HepG2 (cell line): ENCODE results near the gene RETN. TPM values are rescaled to one million over a fixed set of nuclear protein-coding genes. Genes with fewer than 3 reads are reported as not detected.
A peak's percentile ranks its signal among the peaks of the same experiment; 100 is the strongest.

Source experiments
- CCAR2 ChIP-seq: fragments of 200-400 bp; formaldehyde crosslinking; optimal IDR thresholded peaks from 2 replicates; pipeline ENCODE3; 2018; ENCODE audit warnings: low read depth, mild to moderate bottlenecking, low read length, moderate library complexity
- ELF1 ChIP-seq: sonication (generic); formaldehyde crosslinking; IDR thresholded peaks from 2 replicates; pipeline ENCODE4 v1.4.0; 2020; ENCODE audit warnings: missing genetic modification reagents
- ELF4 ChIP-seq: sonication (generic); formaldehyde crosslinking; IDR thresholded peaks from 2 replicates; pipeline ENCODE4 v1.5.0; 2020; ENCODE audit warnings: missing genetic modification reagents, mild to moderate bottlenecking, moderate library complexity, borderline replicate concordance
- ERF ChIP-seq: IDR thresholded peaks from 2 replicates; pipeline ENCODE4 v1.6.1; 2018; ENCODE audit warnings: missing biosample characterization, missing genetic modification reagents
- FOXP4 ChIP-seq: sonication (generic); formaldehyde crosslinking; IDR thresholded peaks from 2 replicates; pipeline ENCODE4 v1.4.0; 2020; ENCODE audit warnings: missing genetic modification reagents
- JUND ChIP-seq: sonication (generic); formaldehyde crosslinking; IDR thresholded peaks from 2 replicates; pipeline ENCODE4 v1.8.0; 2022; ENCODE audit warnings: mild to moderate bottlenecking, missing genetic modification reagents
- KDM2A ChIP-seq: sonication (generic); formaldehyde crosslinking; IDR thresholded peaks from 2 replicates; pipeline ENCODE4 v1.4.0; 2020; ENCODE audit warnings: low read depth, missing genetic modification reagents, borderline replicate concordance
- NFE2L2 ChIP-seq: fragments of 150-350 bp; IDR thresholded peaks from 2 replicates; pipeline ENCODE4 v1.6.1; 2014; ENCODE audit warnings: low read length
- PHF8 ChIP-seq: sonication (generic); formaldehyde crosslinking; IDR thresholded peaks from 2 replicates; pipeline ENCODE4 v1.5.0; 2020; ENCODE audit warnings: missing genetic modification reagents
- POGZ ChIP-seq: sonication (generic); formaldehyde crosslinking; IDR thresholded peaks from 2 replicates; pipeline ENCODE4 v1.4.0; 2020; ENCODE audit warnings: mild to moderate bottlenecking, missing genetic modification reagents
- SP140L ChIP-seq: sonication (generic); formaldehyde crosslinking; IDR thresholded peaks from 2 replicates; pipeline ENCODE4 v1.4.0; 2020; ENCODE audit warnings: missing genetic modification reagents, borderline replicate concordance
- STAG1 ChIP-seq: sonication (generic); formaldehyde crosslinking; IDR thresholded peaks from 2 replicates; pipeline ENCODE4 v1.4.0; 2020; ENCODE audit warnings: missing genetic modification reagents
- ZBTB2 ChIP-seq: sonication (generic); formaldehyde crosslinking; IDR thresholded peaks from 2 replicates; pipeline ENCODE4 v1.8.0; 2022; ENCODE audit warnings: low read depth, missing genetic modification reagents
- ZFP90 ChIP-seq: sonication (generic); formaldehyde crosslinking; IDR thresholded peaks from 2 replicates; pipeline ENCODE4 v1.8.0; 2022; ENCODE audit warnings: missing genetic modification reagents, mild to moderate bottlenecking, inconsistent platforms, borderline replicate concordance
- ZNF205 ChIP-seq: IDR thresholded peaks from 2 replicates; pipeline ENCODE4 v1.6.1; 2018; ENCODE audit warnings: missing biosample characterization, missing genetic modification reagents
- ZNF263 ChIP-seq: sonication (generic); formaldehyde crosslinking; IDR thresholded peaks from 2 replicates; pipeline ENCODE4 v1.4.0; 2020; ENCODE audit warnings: missing genetic modification reagents
- ZNF503 ChIP-seq: sonication (generic); formaldehyde crosslinking; IDR thresholded peaks from 2 replicates; pipeline ENCODE4 v1.4.0; 2020; ENCODE audit warnings: missing genetic modification reagents
- ZNF530 ChIP-seq: sonication (generic); formaldehyde crosslinking; IDR thresholded peaks from 2 replicates; pipeline ENCODE4 v1.5.0; 2020; ENCODE audit warnings: low read depth, mild to moderate bottlenecking, missing genetic modification reagents
- ZNF556 ChIP-seq: sonication (generic); formaldehyde crosslinking; IDR thresholded peaks from 2 replicates; pipeline ENCODE4 v1.4.0; 2020; ENCODE audit warnings: mild to moderate bottlenecking, missing genetic modification reagents, borderline replicate concordance
- ZNF687 ChIP-seq: sonication (generic); formaldehyde crosslinking; IDR thresholded peaks from 2 replicates; pipeline ENCODE4 v1.5.1; 2020; ENCODE audit warnings: mild to moderate bottlenecking, missing genetic modification reagents, moderate library complexity
- polyA plus RNA-seq, 8 experiments: library from polyadenylated mRNA; depleted of rRNA in 3 of 8; stranded (reverse) in 7 of 8; unstranded in 1 of 8; fragments of >200 nt; fragmentation: Illumina TruSeq in 4 of 8; extraction: Trizol in 4 of 8; gene quantifications; 2 replicates each; pipeline versions ENCODE4 v1.2.1 to v1.2.3, GENCODE V29; 2011 to 2016; ENCODE audit warnings: low read depth in 4 of 8, missing spikeins in 1 of 8, mixed read lengths in 1 of 8; ENCODE audit not compliant: insufficient read depth in 1 of 8
- total RNA-seq, 5 experiments: library from RNA; depleted of rRNA; stranded (reverse); fragments of >200 nt; fragmentation: Illumina TruSeq; extraction: Trizol; gene quantifications; 2 replicates each; pipeline ENCODE4 v1.2.3, GENCODE V29; 2016; ENCODE audit warnings: low read depth in 1 of 5

The RETN gene
- total and polyA plus RNA-seq, 2 of the 13 experiments (the other 11 are each of a cell fraction or from before 2014, with no cell fraction given) = not detected

- TF ChIP-seq ZNF556 (CRISPR knock-in tag) = 0 out of 2 replicates have a peak, but pooled peaks have one; percentile 42
- 0 out of 2 replicates have a peak, but pooled peaks have one; percentile 19 for TF ChIP-seq ZBTB2 (CRISPR knock-in tag)
- TF ChIP-seq FOXP4 = peak; percentile 65; the same call in 1 of the 2 replicates
- peak; percentile 47; the same call in 1 of the 2 replicates for TF ChIP-seq KDM2A
- TF ChIP-seq ZFP90 (CRISPR knock-in tag) = peak; percentile 70; the same call in 1 of the 2 replicates
- TF ChIP-seq ELF1 = peak; percentile 95
- no peak for TF ChIP-seq CCAR2
- TF ChIP-seq ELF4 (CRISPR knock-in tag) = peak; percentile 95; the same call in 1 of the 2 replicates
- 0 out of 2 replicates have a peak, but pooled peaks have one; percentile 27 for TF ChIP-seq ZNF263 (CRISPR knock-in tag)
- TF ChIP-seq ERF (CRISPR knock-in tag) = no peak; the same call in 1 of the 2 replicates
- peak; percentile 29; the same call in 1 of the 2 replicates for TF ChIP-seq ZNF205
- TF ChIP-seq SP140L (CRISPR knock-in tag) = no peak
- peak; percentile 64 for TF ChIP-seq ZNF687 (CRISPR knock-in tag)
- TF ChIP-seq POGZ (CRISPR knock-in tag) = peak; percentile 59; the same call in 1 of the 2 replicates
- no peak for TF ChIP-seq JUND (CRISPR knock-in tag)
- peak; percentile 37; the same call in 1 of the 2 replicates for TF ChIP-seq ZNF503 (CRISPR knock-in tag)
- no peak for TF ChIP-seq ZNF530
- TF ChIP-seq PHF8 (CRISPR knock-in tag) = peak; percentile 84
- TF ChIP-seq NFE2L2 = no peak
- TF ChIP-seq STAG1 (CRISPR knock-in tag) = no peak
These were observed 39.3 kb upstream of the RETN start, which contains the start of the genes PET100 and XAB2 (continued) for GRCh38 chr19:7629347-7630054.
